ENCODE results near the gene HIVEP3.

DNA sequence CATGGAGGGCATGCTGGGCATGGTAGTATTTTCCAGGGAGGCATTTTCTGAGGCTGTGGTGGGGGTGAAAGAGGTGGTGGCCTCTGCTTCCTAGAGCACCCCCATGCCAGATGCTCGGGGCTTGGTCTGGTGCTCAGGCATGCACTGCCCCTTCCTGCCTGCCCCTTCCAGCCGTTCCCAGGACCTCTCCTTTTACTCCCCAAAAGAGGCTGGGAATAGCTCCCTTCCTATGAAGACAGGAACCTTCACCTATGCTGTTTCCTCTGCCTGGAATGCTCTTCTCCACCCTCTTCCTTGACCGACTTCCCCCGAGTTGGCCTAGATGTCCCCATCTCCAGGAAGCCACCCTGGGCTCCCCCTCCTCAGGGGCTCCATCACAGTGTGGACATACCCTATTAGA, 443.4 kb downstream of the HIVEP3 start:
- TF ChIP-seq CTCF (conservative IDR thresholded peaks at IDR 0.05; ENCODE audit: low read length) (no peak), EZH2phosphoT487 (IDR thresholded peaks at IDR 0.05; ENCODE audit: borderline replicate concordance) (no peak)

Data from Loucy (cell line).